Measurements from ENCODE around the gene CYP26A1.

DNA sequence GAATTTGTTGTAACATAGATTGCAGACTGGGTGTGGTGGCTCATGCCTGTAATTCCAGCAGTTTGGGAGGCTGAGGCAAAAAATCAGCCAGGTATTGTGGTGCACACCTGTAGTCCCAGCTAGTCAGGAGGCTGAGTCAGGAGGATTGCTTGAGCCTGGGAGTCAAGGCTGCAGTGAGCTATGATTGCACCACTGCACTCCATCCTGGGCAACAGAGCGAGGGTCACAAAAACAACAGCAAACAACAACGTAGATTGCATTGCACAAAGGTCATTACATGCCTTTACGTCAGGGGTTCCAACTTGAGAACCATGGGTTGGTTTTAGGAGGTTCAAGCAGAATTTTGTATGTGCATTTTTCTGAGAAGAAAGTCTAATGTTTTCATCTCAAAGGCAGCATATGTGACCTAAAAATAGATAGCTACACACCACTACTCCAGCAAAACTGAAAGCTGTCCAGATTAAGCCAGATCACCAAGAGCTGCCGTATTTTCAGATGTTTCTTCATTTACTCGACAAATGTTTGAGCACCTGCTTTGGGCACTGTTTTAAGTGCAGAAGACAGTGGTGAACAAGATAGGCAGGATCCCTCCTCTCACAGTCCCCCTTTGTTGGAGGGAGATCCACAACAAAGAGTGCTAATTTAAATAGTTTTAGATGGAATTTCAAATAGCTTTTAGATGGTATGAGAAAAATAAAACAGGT, 41.4 kb upstream of the CYP26A1 start:
- no peak for TF ChIP-seq POLR2AphosphoS5 (IDR thresholded peaks at IDR 0.05; ENCODE audit: low read depth)
- TF ChIP-seq, protein P1, sequence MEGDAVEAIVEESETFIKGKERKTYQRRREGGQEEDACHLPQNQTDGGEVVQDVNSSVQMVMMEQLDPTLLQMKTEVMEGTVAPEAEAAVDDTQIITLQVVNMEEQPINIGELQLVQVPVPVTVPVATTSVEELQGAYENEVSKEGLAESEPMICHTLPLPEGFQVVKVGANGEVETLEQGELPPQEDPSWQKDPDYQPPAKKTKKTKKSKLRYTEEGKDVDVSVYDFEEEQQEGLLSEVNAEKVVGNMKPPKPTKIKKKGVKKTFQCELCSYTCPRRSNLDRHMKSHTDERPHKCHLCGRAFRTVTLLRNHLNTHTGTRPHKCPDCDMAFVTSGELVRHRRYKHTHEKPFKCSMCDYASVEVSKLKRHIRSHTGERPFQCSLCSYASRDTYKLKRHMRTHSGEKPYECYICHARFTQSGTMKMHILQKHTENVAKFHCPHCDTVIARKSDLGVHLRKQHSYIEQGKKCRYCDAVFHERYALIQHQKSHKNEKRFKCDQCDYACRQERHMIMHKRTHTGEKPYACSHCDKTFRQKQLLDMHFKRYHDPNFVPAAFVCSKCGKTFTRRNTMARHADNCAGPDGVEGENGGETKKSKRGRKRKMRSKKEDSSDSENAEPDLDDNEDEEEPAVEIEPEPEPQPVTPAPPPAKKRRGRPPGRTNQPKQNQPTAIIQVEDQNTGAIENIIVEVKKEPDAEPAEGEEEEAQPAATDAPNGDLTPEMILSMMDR (conservative IDR thresholded peaks at IDR 0.05; ENCODE audit: low read depth in 2 of 2): no peak
- TF ChIP-seq EZH2phosphoT487 (IDR thresholded peaks at IDR 0.05; ENCODE audit: unreplicated experiment): no peak
- no peak for TF ChIP-seq STAT1 (IDR thresholded peaks at IDR 0.05; ENCODE audit: unreplicated experiment)
- TF ChIP-seq, protein P2, sequence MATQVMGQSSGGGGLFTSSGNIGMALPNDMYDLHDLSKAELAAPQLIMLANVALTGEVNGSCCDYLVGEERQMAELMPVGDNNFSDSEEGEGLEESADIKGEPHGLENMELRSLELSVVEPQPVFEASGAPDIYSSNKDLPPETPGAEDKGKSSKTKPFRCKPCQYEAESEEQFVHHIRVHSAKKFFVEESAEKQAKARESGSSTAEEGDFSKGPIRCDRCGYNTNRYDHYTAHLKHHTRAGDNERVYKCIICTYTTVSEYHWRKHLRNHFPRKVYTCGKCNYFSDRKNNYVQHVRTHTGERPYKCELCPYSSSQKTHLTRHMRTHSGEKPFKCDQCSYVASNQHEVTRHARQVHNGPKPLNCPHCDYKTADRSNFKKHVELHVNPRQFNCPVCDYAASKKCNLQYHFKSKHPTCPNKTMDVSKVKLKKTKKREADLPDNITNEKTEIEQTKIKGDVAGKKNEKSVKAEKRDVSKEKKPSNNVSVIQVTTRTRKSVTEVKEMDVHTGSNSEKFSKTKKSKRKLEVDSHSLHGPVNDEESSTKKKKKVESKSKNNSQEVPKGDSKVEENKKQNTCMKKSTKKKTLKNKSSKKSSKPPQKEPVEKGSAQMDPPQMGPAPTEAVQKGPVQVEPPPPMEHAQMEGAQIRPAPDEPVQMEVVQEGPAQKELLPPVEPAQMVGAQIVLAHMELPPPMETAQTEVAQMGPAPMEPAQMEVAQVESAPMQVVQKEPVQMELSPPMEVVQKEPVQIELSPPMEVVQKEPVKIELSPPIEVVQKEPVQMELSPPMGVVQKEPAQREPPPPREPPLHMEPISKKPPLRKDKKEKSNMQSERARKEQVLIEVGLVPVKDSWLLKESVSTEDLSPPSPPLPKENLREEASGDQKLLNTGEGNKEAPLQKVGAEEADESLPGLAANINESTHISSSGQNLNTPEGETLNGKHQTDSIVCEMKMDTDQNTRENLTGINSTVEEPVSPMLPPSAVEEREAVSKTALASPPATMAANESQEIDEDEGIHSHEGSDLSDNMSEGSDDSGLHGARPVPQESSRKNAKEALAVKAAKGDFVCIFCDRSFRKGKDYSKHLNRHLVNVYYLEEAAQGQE (IDR thresholded peaks at IDR 0.05; ENCODE audit: unreplicated experiment): no peak
- TF ChIP-seq EZH2 (IDR thresholded peaks at IDR 0.05; ENCODE audit: low read depth, unreplicated experiment): no peak
- no peak for TF ChIP-seq CREB1 (CRISPR knock-in tag; IDR thresholded peaks at IDR 0.05; ENCODE audit: low read depth)
- no peak for TF ChIP-seq ZNF331 (CRISPR knock-in tag; IDR thresholded peaks at IDR 0.05; ENCODE audit: low read depth)
- TF ChIP-seq NANOG (IDR thresholded peaks at IDR 0.05; ENCODE audit: borderline replicate concordance): no peak
- no peak for TF ChIP-seq JUNB (IDR thresholded peaks at IDR 0.05; ENCODE audit: unreplicated experiment)

Measured in GM23338 (cell line).